ENCODE results near the gene SLU7. TPM values are rescaled to one million over a fixed set of nuclear protein-coding genes. Genes with fewer than 3 reads are reported as not detected.

The SLU7 gene
- total RNA-seq = 74.5 and 79.4 TPM in 2 replicates
- polyA plus RNA-seq = 35.6 and 47.1 TPM in 2 replicates
- polyA plus RNA-seq (2012) = 43.0 and 51.9 TPM in 2 replicates
- 2.3 and 16.7 TPM in 2 replicates for polyA minus RNA-seq (ENCODE audit: low replicate concordance)

GRCh38 chr5:160418561-160419457 lies at the start of gene SLU7:
Gene SLU7, minus strand, starts transcription at chr5:160419081. Its CDS starts 3,787 bp downstream, at chr5:160415294.
- Histone ChIP-seq H3K4me1 (ENCODE audit: control insufficient read depth, extremely low read depth, insufficient read depth, low read length) (peaks cover 9% of the 10 kb centered on the region), H3K4me3 (replicated peaks in 1 of 4; ENCODE audit: control extremely low read depth in 1 of 4, insufficient read depth in 1 of 4, low read depth in 3 of 4, low read length in 4 of 4) (peak within 1 kb of the TSS; percentile 93 to 99 (median 96)), H3K27me3 (ENCODE audit: control insufficient read depth, insufficient read depth, low read length) (no peaks in the 10 kb centered on the region), H3K36me3 (ENCODE audit: control insufficient read depth, insufficient read depth, low read length) (peaks cover 2% of the 10 kb centered on the region), H3K9ac (ENCODE audit: insufficient read depth, low read length) (peak within 1 kb of the TSS; percentile 90), H4K20me1 (ENCODE audit: control insufficient read depth, extremely low read depth, insufficient read depth, low read length) (no peaks in the 10 kb centered on the region), H3K27ac (ENCODE audit: insufficient read depth, low read length) (peak within 1 kb of the TSS; percentile 96), H2AFZ (ENCODE audit: low read length) (peak within 1 kb of the TSS; percentile 83), H3K79me2 (ENCODE audit: control insufficient read depth, insufficient read depth, low read length) (peaks cover 45% of the 10 kb centered on the region), H3K4me2 (ENCODE audit: extremely low read depth, insufficient read depth, low read length) (peak within 1 kb of the TSS; percentile 92), H3K9me3 (ENCODE audit: control insufficient read depth, insufficient read depth, low read depth, low read length) (no peaks in the 10 kb centered on the region)
- DNase-seq (ENCODE audit: low read depth in 2 of 2) = peak; percentile 95 to 96
- TF ChIP-seq EZH2 (IDR thresholded peaks at IDR 0.05; ENCODE audit: low read length, missing control alignments) = no peak
- no peak for TF ChIP-seq CTCF (conservative IDR thresholded peaks at IDR 0.05 in 1 of 2, IDR thresholded peaks at IDR 0.05 in 1 of 2; ENCODE audit: low read depth in 1 of 2, low read length in 2 of 2)

GRCh38 chr5:160468363-160468975 lies 49.6 kb upstream of the SLU7 start:
- no peak for TF ChIP-seq EZH2 (IDR thresholded peaks at IDR 0.05; ENCODE audit: low read length, missing control alignments)
- TF ChIP-seq CTCF (conservative IDR thresholded peaks at IDR 0.05 in 1 of 2, IDR thresholded peaks at IDR 0.05 in 1 of 2; ENCODE audit: low read depth in 1 of 2, low read length in 2 of 2) = no peak
- H3K4me1 ChIP-seq (ENCODE audit: control insufficient read depth, extremely low read depth, insufficient read depth, low read length) = peaks cover 3% of the 10 kb centered on the region
- no peak overlapping the region for H3K4me3 ChIP-seq (replicated peaks in 1 of 4; ENCODE audit: control extremely low read depth in 1 of 4, insufficient read depth in 1 of 4, low read depth in 3 of 4, low read length in 4 of 4)
- H3K4me2 ChIP-seq (ENCODE audit: extremely low read depth, insufficient read depth, low read length) = peak overlapping the region; percentile 0
- no peaks in the 10 kb centered on the region for H3K79me2 ChIP-seq (ENCODE audit: control insufficient read depth, insufficient read depth, low read length)
- no peaks in the 10 kb centered on the region for H3K36me3 ChIP-seq (ENCODE audit: control insufficient read depth, insufficient read depth, low read length)
- H2AFZ ChIP-seq (ENCODE audit: low read length) = no peak overlapping the region
- H4K20me1 ChIP-seq (ENCODE audit: control insufficient read depth, extremely low read depth, insufficient read depth, low read length) = no peaks in the 10 kb centered on the region
- H3K9me3 ChIP-seq (ENCODE audit: control insufficient read depth, insufficient read depth, low read depth, low read length) = no peaks in the 10 kb centered on the region
- H3K27ac ChIP-seq (ENCODE audit: insufficient read depth, low read length) = no peak overlapping the region
- no peaks in the 10 kb centered on the region for H3K27me3 ChIP-seq (ENCODE audit: control insufficient read depth, insufficient read depth, low read length)
- DNase-seq (ENCODE audit: low read depth in 2 of 2) = no peak
- no peak overlapping the region for H3K9ac ChIP-seq (ENCODE audit: insufficient read depth, low read length)
